AG04450 (cell line): ENCODE data around the gene NCS1. TPM values are rescaled to one million over a fixed set of nuclear protein-coding genes. Genes with fewer than 3 reads are reported as not detected.

ENCODE experiments used
- CTCF ChIA-PET: fragments of 300-600, 350-600 bp; formaldehyde crosslinking; extraction: SDS; loops from one replicate; lab custom pipeline; 2022; ENCODE audit warnings: antibody characterized with exemption, inconsistent platforms; lab: Charles Lee
- POLR2A ChIA-PET: fragments of 350-600 bp; formaldehyde crosslinking; extraction: SDS; loops from one replicate; lab custom pipeline; 2021; ENCODE audit warnings: antibody characterized with exemption, inconsistent platforms; lab: Yijun Ruan, JAX
- DNase-seq: peaks from one replicate; pipeline ENCODE4 v3.0.0-alpha.2; 2011; ENCODE audit warnings: low read depth, low spot score
- H3K27ac ChIP-seq: one replicate; pipeline ENCODE4 v1.5.1; 2012; ENCODE audit warnings: low read depth, low read length, control low read depth
- H3K27me3 ChIP-seq: one replicate; pipeline ENCODE4 v1.6.0; 2012; ENCODE audit warnings: low read length; ENCODE audit not compliant: control insufficient read depth, insufficient read depth
- H3K4me3 ChIP-seq: 2 replicates; pipeline ENCODE4 v1.5.1; 2011; ENCODE audit warnings: mild to moderate bottlenecking, low read depth, low read length, control low read depth
- H3K9me3 ChIP-seq: 2 replicates; pipeline ENCODE4 v1.5.1; 2012; ENCODE audit warnings: low read length; ENCODE audit not compliant: control insufficient read depth, insufficient read depth
- polyA plus RNA-seq: library from polyadenylated mRNA; depleted of rRNA; stranded (reverse); fragments of >200 nt; gene quantifications from 2 replicates; pipeline ENCODE4 v1.2.3, GENCODE V29; 2011
- TF ChIP-seq, protein P1 (sequence below): IDR thresholded peaks from 2 replicates; pipeline ENCODE4 v1.5.1; 2011; ENCODE audit warnings: low read depth, low read length, control low read depth, inconsistent platforms

Gene NCS1
- polyA plus RNA-seq, 1 experiment = 68.3 TPM

GRCh38 chr9:130205912-130206311, 33.7 kb downstream of the NCS1 start:
- Histone ChIP-seq H3K9me3 (no peaks in the 10 kb centered on the region), H3K27ac (no peak overlapping the region), H3K4me3 (no peak overlapping the region), H3K27me3 (no peaks in the 10 kb centered on the region)
- TF ChIP-seq, protein P1, sequence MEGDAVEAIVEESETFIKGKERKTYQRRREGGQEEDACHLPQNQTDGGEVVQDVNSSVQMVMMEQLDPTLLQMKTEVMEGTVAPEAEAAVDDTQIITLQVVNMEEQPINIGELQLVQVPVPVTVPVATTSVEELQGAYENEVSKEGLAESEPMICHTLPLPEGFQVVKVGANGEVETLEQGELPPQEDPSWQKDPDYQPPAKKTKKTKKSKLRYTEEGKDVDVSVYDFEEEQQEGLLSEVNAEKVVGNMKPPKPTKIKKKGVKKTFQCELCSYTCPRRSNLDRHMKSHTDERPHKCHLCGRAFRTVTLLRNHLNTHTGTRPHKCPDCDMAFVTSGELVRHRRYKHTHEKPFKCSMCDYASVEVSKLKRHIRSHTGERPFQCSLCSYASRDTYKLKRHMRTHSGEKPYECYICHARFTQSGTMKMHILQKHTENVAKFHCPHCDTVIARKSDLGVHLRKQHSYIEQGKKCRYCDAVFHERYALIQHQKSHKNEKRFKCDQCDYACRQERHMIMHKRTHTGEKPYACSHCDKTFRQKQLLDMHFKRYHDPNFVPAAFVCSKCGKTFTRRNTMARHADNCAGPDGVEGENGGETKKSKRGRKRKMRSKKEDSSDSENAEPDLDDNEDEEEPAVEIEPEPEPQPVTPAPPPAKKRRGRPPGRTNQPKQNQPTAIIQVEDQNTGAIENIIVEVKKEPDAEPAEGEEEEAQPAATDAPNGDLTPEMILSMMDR = no peak
- ChIA-PET POLR2A (no interaction called here), CTCF (interaction anchor here (1.0 to 1.7 kb wide), 2 partner anchors 30 to 38 kb away, joined by 3 to 10 read pairs; no protein-coding TSS in a partner anchor)
- DNase-seq = no peak

GRCh38 chr9:130206579-130206978, 34.4 kb downstream of the NCS1 start:
- Histone ChIP-seq H3K9me3 (no peaks in the 10 kb centered on the region), H3K27me3 (no peaks in the 10 kb centered on the region), H3K27ac (no peak overlapping the region), H3K4me3 (no peak overlapping the region)
- TF ChIP-seq, protein P1 = no peak
- no peak for DNase-seq
- POLR2A ChIA-PET = no interaction called here
- CTCF ChIA-PET = interaction anchor here (1.0 to 1.7 kb wide), 2 partner anchors 30 to 37 kb away, joined by 3 to 10 read pairs; no protein-coding TSS in a partner anchor

- TF ChIP-seq, protein P1 = no peak
- Histone ChIP-seq H3K27me3 (no peaks in the 10 kb centered on the region), H3K27ac (no peak overlapping the region), H3K4me3 (no peak overlapping the region), H3K9me3 (no peaks in the 10 kb centered on the region)
- CTCF ChIA-PET = no interaction called here
- POLR2A ChIA-PET = no interaction called here
- no peak for DNase-seq
Observed at GRCh38 chr9:130207241-130207992, 35.2 kb downstream of the NCS1 start.

- H3K27ac ChIP-seq = no peak overlapping the region
- ChIA-PET POLR2A (no interaction called here), CTCF (interaction anchor here (1.2 kb wide), 1 partner anchor 11 kb away, joined by 4 read pairs; no protein-coding TSS in a partner anchor)
- DNase-seq = no peak
- H3K4me3 ChIP-seq = no peak overlapping the region
- TF ChIP-seq, protein P1 = no peak
- no peaks in the 10 kb centered on the region; the same call in 1 of the 2 replicates for H3K9me3 ChIP-seq
- H3K27me3 ChIP-seq = no peaks in the 10 kb centered on the region
Observed at GRCh38 chr9:130208600-130209347, 36.6 kb downstream of the NCS1 start.
